K562 (cell line): ENCODE results near the gene RNF31. TPM values are rescaled to one million over a fixed set of nuclear protein-coding genes. Genes with fewer than 3 reads are reported as not detected.
A peak's percentile ranks its signal among the peaks of the same experiment; 100 is the strongest.

Experiments used
- FOS ChIP-seq: IDR thresholded peaks from 3 replicates; pipeline ENCODE4 v1.6.1; 2011; ENCODE audit not compliant: insufficient read length; ENCODE audit errors: extremely low read depth
- FOXK1 ChIP-seq: sonication (generic); formaldehyde crosslinking; IDR thresholded peaks from 2 replicates; pipeline ENCODE4 v1.8.0; 2022; ENCODE audit warnings: missing genetic modification reagents, mild to moderate bottlenecking, borderline replicate concordance
- GABPA ChIP-seq: fragments of 200-800 bp; sonication (Bioruptor generic); conservative IDR thresholded peaks from 2 replicates; pipeline ENCODE4 v1.6.1; 2016; ENCODE audit warnings: low read depth, missing genetic modification characterization, missing compliant biosample characterization
- HIVEP1 ChIP-seq: fragments of 250-450 bp; sonication (Bioruptor Pico); IDR thresholded peaks from 2 replicates; pipeline ENCODE4 v1.4.0; 2020; ENCODE audit warnings: mild to moderate bottlenecking
- HOXB6 ChIP-seq: fragments of 250-450 bp; sonication (Bioruptor Pico); IDR thresholded peaks from 2 replicates; pipeline ENCODE4 v1.5.1; 2022; ENCODE audit warnings: mild to moderate bottlenecking, borderline replicate concordance
- ILK ChIP-seq: fragments of 450-650 bp; IDR thresholded peaks from 2 replicates; pipeline ENCODE4 v1.6.1; 2016; ENCODE audit warnings: missing genetic modification characterization, low read depth, mild to moderate bottlenecking, missing compliant biosample characterization, moderate library complexity, borderline replicate concordance
- NELFE ChIP-seq: IDR thresholded peaks from 2 replicates; pipeline ENCODE4 v1.6.1; 2011; ENCODE audit warnings: mild to moderate bottlenecking; ENCODE audit not compliant: insufficient read depth, insufficient read length
- PYGO2 ChIP-seq: fragments of 450-650 bp; IDR thresholded peaks from 2 replicates; pipeline ENCODE4 v1.6.1; 2016; ENCODE audit warnings: mild to moderate bottlenecking, missing genetic modification characterization, moderate library complexity, missing compliant biosample characterization
- SFPQ ChIP-seq: fragments of 200-400 bp; formaldehyde crosslinking; IDR thresholded peaks from 2 replicates; pipeline ENCODE4 v1.6.1; 2017; ENCODE audit warnings: mild to moderate bottlenecking, low read depth, low read length, moderate library complexity
- STAG1 ChIP-seq: sonication (generic); formaldehyde crosslinking; IDR thresholded peaks from 2 replicates; pipeline ENCODE4 v1.5.0; 2020; ENCODE audit warnings: missing genetic modification reagents, borderline replicate concordance
- TAF9B ChIP-seq: fragments of 450-650 bp; IDR thresholded peaks from 2 replicates; pipeline ENCODE4 v1.6.1; 2018; ENCODE audit warnings: mild to moderate bottlenecking; ENCODE audit not compliant: partially characterized antibody
- TSC22D4 ChIP-seq: fragments of 450-650 bp; IDR thresholded peaks from 2 replicates; pipeline ENCODE4 v1.6.1; 2016; ENCODE audit warnings: missing genetic modification characterization, missing biosample characterization, control low read depth
- YY1 ChIP-seq, 3 experiments: IDR thresholded peaks; 2 replicates each; pipeline ENCODE4 v1.6.1; 2011; ENCODE audit warnings: low read length in 2 of 3, mild to moderate bottlenecking in 2 of 3, moderate library complexity in 2 of 3, borderline replicate concordance in 1 of 3, control low read depth in 1 of 3, low read depth in 1 of 3; ENCODE audit not compliant: insufficient read depth in 3 of 3, insufficient replicate concordance in 2 of 3, control insufficient read depth in 1 of 3, insufficient read length in 1 of 3; ENCODE audit errors: extremely low read depth in 1 of 3
- ZBTB33 ChIP-seq: sonication (generic); formaldehyde crosslinking; IDR thresholded peaks from 2 replicates; pipeline ENCODE4 v1.8.1; 2023; ENCODE audit warnings: mild to moderate bottlenecking, missing genetic modification reagents
- ZNF699 ChIP-seq: fragments of 250-450 bp; sonication (Bioruptor Pico); IDR thresholded peaks from 2 replicates; pipeline ENCODE4 v1.8.0; 2021; ENCODE audit warnings: mild to moderate bottlenecking, moderate library complexity; ENCODE audit not compliant: insufficient replicate concordance
- polyA plus RNA-seq, 8 experiments: library from polyadenylated mRNA; depleted of rRNA in 4 of 8; stranded (reverse) in 5 of 8; unstranded in 3 of 8; fragments of >200 nt; fragmentation: Nextera tagmentation in 2 of 8; fragmentation: Illumina TruSeq in 1 of 8; extraction: Ambion mirVana in 2 of 8; extraction: Trizol in 1 of 8; gene quantifications; 2 replicates each; pipeline versions ENCODE4 v1.2.1 to v1.2.3, GENCODE V29; 2011 to 2014; ENCODE audit warnings: inconsistent platforms in 1 of 8, missing spikeins in 1 of 8
- total RNA-seq, 7 experiments: library from RNA; depleted of rRNA in 6 of 7; stranded (reverse); fragments of >200 nt in 6 of 7; fragmentation: Illumina TruSeq in 2 of 7; extraction: Trizol in 2 of 7; gene quantifications; 2 replicates each; pipeline versions ENCODE4 v1.2.1 to v1.2.3, GENCODE V29; 2011 to 2021; ENCODE audit warnings: low replicate concordance in 1 of 7
- TF ChIP-seq, protein P1 (sequence below): fragments of 150-350 bp; IDR thresholded peaks from 2 replicates; pipeline ENCODE4 v1.6.1; 2014; ENCODE audit warnings: low read depth, mild to moderate bottlenecking, low read length, borderline replicate concordance
- TF ChIP-seq, protein P2 (sequence below): fragments of 450-650 bp; IDR thresholded peaks from 2 replicates; pipeline ENCODE4 v1.6.1; 2016; ENCODE audit warnings: low read depth, mild to moderate bottlenecking, moderate library complexity

Gene RNF31
- total and polyA plus RNA-seq, 9 of the 15 experiments (the other 6 are each of a cell fraction or from before 2014, with no cell fraction given): 3.1 to 47.6 (median 19.1) TPM

GRCh38 chr14:24195186-24196070 lies 48.1 kb downstream of the RNF31 start, which contains the start of gene TM9SF1 (continued):
- TF ChIP-seq PYGO2 (tag): no peak
- TF ChIP-seq, protein P1, sequence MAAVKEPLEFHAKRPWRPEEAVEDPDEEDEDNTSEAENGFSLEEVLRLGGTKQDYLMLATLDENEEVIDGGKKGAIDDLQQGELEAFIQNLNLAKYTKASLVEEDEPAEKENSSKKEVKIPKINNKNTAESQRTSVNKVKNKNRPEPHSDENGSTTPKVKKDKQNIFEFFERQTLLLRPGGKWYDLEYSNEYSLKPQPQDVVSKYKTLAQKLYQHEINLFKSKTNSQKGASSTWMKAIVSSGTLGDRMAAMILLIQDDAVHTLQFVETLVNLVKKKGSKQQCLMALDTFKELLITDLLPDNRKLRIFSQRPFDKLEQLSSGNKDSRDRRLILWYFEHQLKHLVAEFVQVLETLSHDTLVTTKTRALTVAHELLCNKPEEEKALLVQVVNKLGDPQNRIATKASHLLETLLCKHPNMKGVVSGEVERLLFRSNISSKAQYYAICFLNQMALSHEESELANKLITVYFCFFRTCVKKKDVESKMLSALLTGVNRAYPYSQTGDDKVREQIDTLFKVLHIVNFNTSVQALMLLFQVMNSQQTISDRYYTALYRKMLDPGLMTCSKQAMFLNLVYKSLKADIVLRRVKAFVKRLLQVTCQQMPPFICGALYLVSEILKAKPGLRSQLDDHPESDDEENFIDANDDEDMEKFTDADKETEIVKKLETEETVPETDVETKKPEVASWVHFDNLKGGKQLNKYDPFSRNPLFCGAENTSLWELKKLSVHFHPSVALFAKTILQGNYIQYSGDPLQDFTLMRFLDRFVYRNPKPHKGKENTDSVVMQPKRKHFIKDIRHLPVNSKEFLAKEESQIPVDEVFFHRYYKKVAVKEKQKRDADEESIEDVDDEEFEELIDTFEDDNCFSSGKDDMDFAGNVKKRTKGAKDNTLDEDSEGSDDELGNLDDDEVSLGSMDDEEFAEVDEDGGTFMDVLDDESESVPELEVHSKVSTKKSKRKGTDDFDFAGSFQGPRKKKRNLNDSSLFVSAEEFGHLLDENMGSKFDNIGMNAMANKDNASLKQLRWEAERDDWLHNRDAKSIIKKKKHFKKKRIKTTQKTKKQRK: no peak
- TF ChIP-seq FOS: no peak
- TF ChIP-seq NELFE: no peak
- no peak for TF ChIP-seq TSC22D4 (tag)
- TF ChIP-seq, protein P2, sequence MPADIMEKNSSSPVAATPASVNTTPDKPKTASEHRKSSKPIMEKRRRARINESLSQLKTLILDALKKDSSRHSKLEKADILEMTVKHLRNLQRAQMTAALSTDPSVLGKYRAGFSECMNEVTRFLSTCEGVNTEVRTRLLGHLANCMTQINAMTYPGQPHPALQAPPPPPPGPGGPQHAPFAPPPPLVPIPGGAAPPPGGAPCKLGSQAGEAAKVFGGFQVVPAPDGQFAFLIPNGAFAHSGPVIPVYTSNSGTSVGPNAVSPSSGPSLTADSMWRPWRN: no peak
- no peak for TF ChIP-seq STAG1 (CRISPR knock-in tag)
- TF ChIP-seq SFPQ: no peak
- no peak for TF ChIP-seq ZNF699 (CRISPR knock-in tag)
- TF ChIP-seq ILK (tag): no peak
- peak in 1 of 3 experiments; percentile 44 for TF ChIP-seq YY1 (IDR thresholded peaks at IDR 0.05; ENCODE audit: borderline replicate concordance in 1 of 3, control insufficient read depth in 1 of 3, extremely low read depth in 1 of 3, insufficient read depth in 3 of 3, insufficient read length in 1 of 3, insufficient replicate concordance in 2 of 3, low read depth in 1 of 3, low read length in 2 of 3)
- TF ChIP-seq HOXB6: no peak
- TF ChIP-seq ZBTB33 (CRISPR knock-in tag): peak; percentile 50; the same call in 1 of the 2 replicates
- TF ChIP-seq HIVEP1 (CRISPR knock-in tag): 0 out of 2 replicates have a peak, but pooled peaks have one; percentile 49
- TF ChIP-seq TAF9B: peak; percentile 42
- TF ChIP-seq FOXK1 (CRISPR knock-in tag): no peak
- peak; percentile 95 for TF ChIP-seq GABPA (tag)
